ENCODE data around the gene MORN5.
A peak's percentile ranks its signal among the peaks of the same experiment; 100 is the strongest.

MORN5 gene

DNA sequence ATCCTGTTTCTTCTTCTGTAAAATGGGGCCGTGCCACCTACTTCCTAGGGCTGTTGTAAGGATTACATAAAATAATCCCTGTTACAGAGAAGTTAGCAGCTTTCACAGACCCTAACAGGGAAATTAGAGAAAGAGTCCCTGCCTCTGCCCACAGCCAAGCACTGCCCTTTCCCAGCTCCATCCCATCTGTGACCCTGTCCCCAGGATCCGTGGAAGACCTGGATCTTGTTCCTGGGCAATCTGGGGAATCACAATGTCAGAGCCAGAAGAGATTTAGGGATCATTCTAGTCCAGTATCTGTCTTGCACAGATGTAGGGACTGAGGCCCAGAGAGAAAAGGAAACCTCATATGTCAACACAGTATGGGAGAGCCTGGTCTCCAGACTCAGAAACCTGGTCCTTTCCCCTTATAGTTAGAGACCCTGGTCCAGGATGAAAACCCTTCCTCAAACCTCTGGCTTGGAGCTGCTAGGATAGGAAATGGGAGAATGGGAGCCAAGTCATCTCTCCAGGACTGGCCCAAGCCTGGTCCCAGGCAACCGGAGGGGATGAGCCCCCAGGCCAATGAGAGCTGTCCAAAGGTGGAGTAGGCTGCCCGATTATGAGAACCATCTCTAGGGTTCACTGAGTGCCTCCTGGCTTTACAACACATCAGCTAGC lies 56.6 kb downstream of the MORN5 start:
- DNase-seq (ENCODE audit: low read depth), result no peak

DNA sequence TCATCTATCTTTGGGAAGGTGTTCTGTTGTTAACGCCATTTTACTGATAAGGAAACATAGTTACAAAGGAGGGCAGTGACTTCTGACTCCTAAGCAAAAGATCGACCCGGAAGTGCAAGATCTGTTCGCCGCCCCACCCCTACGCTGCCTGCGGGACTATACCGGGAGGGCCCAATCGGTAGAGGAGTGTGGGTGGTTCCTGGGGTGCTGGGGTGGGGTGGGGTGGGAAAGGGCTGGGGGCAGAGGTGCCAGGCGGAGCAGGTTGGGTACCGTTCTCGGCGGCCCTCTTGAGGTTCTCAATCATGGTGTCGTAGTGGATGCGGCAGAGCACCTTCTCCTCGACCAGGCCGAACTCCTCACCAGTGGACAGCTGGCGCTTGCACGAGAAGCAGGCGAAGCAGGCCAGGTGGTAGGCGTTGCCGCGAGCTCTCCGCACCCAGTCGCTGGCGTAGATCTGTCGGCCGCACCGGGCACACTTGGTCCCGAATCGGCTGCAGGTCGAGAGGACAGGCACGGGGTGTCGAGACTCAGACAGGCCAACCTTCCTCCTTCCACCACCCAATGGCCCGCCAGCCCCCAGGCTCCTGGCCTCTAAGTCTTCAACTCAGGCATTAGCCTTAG lies 57.2 kb downstream of the MORN5 start:
- DNase-seq (ENCODE audit: low read depth), result no peak

DNA sequence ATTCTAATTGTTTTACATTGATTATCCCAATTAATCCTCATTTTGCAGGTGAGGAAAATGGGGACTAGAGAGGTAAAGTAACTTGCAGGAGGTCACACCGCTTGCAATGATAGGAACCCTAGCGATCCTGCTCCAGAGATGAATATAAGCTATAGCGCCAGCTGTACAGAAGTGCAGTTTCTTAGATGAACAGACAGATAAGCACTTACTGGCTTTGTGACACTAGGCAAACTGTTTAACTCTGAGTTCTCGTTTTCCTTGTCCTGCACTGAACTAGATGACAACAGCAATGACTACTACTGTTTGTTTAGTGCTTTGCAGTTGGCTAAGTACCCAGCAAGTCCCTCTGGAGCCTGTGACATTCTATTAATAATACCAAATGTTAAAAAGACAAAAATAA lies 57.9 kb downstream of the MORN5 start:
- no peak for DNase-seq (ENCODE audit: low read depth)

DNA sequence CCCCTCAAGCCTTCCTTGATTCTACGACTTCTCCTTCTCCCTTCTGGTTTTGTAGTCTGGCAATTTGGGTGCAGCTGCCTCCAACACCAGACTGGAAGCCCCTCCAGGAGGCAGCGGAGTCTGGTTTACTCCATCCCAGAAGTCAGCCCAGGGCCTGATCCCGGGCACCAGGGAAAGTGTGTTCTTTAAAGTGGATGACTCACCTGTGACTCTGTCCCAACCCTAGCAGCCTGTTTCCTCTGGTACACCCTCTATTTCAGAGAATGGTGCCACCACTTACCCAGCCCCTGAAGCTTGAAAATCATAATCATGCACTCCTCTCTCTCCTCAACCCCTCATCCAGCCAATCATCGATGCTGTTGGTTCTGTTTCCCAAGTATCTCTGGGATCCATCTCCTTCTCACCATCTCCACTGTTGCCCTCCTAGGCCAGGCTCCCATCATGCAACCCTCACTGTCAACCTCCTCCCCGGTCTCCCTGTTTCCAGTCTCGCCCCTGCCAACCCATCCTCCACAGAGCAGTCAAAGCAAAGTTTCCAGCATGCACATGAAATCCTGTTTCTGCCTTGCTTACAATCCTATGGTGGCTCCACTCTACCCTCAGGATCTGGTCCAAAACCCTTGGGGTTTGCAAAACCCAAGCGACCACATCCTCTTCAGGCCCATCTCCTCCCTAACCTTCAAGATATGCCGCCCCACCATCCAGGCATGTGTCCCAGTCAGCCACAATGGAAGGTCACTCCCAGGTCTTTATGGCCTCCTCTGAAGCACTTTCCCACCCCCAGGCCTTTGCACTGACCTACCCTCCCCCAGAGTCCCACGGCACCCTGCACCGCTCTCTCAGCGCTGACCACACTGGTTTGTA lies 58.6 kb downstream of the MORN5 start:
- DNase-seq (ENCODE audit: low read depth), result no peak

DNA sequence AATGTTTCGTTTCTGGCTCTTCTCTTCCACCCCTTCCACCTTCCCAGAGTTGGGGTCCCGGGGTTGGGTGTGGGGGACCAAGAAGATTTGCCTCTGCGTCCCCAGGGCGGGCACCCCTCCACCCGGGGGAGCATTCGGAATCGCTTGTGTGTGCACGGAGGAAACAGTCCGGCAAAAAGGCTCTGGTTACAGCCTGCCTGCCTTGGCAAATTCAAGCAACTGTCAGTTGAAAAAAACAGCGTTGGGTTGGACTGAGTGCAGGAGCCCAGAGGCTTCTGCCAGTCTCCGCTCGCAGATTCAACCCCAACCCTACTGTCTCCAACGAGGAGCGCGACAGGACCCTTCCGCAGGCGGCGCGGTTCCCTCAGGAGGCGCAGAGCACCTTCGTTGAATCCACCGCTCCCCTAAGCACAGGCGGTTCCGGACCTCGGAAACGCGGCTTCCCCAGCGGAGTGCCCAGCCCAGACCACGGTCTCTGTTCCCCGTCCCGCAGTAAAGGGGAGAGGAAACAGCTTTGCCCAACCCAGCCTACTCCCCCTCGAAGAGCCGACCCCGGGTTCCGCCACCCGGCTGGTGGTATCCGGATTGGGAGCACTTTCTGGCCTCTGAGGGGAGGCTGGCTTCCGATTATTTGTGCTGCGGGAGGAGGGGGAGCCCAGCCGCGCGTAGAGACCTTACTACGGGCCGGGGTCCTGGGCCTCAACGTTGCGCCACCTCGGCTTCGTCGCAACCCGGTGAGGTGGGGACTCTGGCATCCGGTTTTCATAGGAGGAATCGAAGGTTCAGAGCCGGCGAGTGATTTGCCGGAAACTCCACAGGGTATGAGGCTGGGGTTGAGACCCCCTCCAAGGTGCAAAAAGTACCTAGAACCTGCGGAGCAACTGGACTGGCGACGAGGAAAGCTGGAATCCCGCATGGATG lies 59.5 kb downstream of the MORN5 start:
- no peak for DNase-seq (ENCODE audit: low read depth)

DNA sequence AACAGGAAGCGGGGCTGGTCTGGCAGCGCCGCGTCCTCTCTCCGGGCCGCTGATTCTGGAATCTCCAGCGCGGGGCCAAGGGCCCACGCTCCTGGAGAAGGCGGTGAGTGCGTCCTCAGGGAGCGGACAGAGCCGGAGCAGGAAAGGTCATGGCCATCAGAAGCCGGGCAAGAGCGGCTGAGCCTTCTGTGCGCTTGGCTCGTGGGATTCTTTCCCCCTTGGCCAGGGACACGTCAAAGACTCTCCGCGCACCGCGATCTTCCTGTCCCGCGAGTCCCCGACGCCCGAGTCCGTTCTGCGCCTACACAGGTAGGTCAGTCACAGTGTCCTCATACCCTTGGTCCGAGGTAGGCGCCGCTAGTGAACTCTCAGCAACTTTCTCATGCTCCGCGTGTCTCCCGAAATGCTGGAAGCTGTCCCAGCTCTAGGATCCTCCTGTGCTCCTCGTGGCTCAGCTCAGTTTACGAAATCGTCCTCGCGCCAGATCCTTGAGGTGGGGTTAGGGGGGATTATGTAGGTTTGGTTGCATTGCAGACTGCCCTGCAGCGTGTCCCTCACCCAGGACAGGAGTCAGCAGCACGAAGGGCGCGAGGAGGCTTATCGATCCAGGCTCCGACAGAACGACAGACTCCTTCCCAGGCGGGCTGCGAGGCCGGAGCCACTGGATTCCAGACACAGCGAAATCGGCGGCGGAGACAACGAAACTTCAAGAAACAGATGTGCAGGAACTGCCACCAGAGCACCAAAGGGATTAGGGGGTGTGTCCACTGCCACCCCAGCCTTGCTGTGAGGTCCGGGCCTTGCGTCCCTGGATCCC lies 60.4 kb downstream of the MORN5 start:
- DNase-seq (ENCODE audit: low read depth), result no peak

DNA sequence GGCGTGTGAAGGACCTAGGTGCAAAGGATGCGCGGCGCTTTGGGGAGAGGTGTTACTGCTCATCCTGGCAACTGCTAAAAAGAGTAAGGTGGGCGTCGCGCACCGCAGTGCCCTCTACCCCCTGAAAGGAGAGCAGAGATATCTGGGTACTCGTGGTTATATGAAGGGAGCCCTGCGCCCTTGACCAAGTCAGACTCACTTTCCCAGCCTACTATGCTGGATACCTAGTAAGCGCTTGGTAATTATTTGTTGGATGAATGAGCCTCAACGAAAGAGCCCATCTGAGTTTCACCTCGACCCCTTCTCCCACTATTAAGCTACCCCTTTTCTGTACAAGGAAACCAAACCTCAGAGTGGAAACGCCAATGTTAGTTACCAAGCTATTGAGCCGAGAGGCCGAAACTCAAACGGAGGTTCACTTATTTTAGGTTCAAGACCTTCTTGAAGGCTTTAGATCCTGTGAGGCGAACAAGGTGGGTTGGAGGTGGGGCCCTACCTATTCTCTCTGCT lies 61.0 kb downstream of the MORN5 start:
- DNase-seq (ENCODE audit: low read depth), result no peak

DNA sequence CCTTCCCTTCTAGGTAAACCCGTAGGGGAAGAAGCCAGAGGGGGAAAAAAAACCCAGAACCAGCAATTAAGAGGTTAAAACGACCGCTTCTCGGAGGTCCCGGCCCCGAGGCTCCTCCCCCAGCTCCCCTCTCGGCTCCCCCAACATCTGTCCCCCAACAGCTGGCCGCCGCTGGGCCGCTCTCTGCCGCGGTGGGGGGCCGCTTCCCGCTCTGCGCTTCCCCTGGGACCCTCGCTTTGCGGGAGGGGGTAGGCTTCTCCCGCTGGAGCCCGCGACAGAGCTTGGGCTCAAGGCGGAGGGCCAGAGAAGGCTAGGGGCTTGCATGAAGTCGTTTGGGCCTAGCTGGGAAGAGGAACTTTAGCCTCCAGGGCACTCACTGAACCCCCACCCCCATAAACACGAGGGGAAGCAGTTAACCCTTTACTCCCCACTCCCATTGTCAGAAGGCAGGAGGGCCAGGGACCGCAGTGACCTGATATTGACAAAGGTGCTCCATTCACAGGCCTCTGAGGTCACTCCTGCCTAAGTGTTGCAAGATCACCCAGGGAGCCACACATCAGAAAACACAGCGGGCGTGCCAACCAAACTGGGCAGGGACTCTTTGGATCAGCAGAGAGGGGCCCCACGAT lies 61.6 kb downstream of the MORN5 start:
- DNase-seq (ENCODE audit: low read depth), result no peak

DNA sequence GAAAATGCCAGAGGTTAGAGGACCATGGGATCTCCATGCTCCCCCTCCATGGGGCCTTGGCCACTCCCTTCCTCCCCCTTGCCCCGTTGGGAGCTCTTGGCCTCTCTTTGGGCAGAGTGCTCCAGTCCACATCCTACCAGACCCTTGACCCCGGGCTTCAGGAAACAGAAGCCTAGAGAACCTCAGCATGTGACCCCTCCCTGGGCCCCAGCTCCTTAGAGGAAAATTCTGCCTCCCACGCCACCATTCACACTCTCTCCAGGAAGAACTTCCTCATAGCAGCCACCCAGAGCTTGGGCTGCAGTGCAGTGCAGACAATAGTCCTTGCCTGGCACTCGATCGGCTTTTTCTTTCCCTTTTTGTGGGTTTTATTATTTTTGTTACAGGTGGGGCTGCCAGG lies 63.1 kb downstream of the MORN5 start:
- no peak for DNase-seq (ENCODE audit: low read depth)

DNA sequence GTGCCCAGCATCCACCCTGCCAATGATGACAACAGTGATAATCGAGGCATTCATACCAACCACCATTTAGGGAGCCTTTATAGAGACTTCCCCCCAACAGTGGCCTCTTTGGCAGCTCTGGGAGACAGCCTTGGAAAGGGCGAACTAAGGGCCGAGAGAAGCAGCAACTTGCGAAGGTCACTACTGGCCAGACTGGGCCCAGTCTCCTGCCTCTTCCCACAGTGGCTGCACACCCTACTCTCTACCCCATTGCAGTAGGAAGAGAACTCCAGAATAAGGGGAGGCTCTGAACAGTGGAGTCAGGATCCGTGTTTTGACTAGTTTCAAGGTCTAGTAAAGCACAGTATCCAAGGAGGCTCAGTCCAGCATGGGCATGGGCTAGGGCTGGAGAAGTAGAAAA lies 63.7 kb downstream of the MORN5 start:
- no peak for DNase-seq (ENCODE audit: low read depth)

DNA sequence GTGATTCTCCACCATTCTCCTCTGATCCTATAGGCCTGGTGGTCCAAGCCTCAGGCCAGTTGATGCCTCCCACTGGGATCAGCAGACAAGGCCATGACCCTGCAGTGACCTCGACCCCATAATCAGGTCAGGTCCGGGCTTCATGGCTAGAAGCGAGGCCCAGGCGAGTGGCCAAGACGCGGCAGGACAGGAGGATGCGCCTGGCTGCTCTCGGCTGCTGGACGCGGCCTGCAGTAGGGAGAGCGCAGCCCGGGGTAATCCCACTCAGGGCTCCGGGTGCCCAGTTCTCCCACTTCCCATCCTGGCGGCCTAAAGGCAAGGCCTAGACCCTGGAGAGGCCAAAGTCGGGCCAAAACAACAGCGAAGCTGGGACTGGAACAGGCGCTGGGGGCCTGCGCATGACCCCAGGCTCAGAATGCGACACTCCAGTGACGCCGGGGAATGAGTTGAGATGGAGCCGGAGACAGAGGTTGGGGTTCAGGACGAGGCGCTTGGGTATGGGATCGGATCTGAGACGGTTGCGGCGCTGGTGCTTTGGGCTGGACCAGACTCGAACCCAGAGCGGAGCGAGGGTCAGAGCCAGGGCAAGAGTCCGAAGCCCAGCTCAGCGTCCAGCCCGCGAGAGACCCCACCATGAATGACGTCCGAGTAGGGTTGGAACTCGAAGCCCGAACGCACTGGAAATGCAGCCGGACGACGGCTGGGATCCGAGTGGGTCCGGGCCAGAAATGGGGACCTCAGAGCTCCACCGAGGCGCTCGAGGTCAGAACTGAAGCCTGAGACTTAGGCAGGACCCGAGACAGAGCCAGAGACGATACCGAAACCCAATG lies 65.8 kb downstream of the MORN5 start:
- DNase-seq (ENCODE audit: low read depth), result no peak

DNA sequence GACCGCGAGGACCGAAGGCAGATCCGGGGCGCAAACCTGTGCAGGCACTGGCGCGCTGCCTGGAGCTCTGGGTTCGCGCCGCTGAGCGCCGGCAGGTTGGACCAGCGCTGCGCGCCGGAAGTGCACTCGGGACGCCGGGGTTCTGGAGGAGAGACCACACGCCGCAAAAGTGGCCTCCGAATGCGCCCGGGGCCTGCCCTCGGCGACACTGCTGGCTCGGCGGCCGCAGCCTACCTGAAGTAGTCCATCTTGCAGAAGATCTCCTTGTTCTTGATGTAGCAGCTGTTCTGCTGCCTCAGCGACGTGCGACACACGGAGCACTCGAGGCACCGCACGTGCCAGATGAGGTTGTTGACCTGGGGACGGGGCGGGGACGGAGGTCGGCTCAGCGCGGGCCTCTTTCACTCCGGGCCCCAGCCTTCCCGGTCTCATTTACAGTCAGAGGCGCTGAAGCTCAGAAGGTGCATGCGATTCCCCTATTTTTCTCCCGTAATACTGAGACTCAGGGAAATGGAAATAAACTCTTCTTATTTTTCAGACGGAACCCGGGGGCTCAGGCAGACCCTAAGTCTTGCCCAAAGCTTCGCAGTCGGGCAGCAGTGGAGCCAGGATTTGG lies 66.5 kb downstream of the MORN5 start:
- DNase-seq (ENCODE audit: low read depth), result no peak

DNA sequence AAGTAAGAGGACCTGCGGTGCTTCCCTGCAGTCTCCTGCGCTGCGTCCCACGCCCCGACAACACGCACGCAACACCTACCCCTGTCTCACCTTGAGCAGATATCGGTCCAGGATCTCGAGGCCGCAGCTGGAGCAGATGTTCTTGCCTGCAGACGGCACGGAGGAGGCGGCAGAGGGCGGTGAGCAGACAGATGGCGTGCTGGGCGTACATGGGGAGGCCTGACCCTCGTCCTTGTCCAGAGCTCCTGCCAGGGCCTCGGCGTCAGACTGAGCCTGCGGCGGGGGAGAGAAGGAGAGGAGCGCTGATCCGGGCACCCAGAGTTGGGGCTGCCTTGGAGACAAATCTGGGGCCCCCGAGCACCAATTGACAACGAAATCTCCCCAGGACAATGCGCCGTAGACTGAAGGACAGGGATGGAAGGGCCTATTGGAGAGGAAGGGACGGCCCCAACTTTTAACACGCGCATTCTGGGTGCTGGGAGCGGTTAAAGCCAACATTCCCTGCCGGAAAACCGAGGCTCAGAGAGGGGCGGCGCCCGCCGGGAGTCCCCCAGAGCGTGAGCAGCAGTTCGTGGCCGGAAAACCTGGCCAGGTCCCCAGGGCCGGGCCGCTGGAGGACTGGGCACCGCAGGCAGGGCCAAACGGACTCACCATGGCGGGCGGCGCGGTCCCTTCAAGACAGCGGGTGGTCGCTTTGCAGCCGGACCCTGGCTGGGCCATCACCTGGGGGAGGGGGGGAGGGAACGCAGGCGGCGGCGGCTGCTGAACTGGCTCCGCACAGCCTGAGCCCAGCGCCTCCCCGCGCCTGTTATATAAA lies 67.3 kb downstream of the MORN5 start:
- DNase-seq (ENCODE audit: low read depth), result no peak

DNA sequence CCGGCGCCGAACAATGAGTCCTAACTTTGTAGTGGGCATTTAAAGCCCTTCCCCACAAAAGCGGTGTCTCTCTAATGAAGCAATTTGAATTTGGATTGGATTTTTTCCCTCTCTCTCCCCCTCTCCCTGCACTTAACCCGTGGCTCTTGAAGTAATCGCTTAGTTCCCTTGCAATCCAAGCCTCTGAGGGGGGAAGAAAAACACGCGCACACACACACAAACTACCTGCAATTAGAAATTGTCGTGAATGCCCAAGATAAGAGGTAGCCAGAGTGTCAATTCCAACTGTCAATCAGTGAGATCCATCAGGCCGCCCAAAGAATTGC lies 67.8 kb downstream of the MORN5 start:
- no peak for DNase-seq (ENCODE audit: low read depth)

DNA sequence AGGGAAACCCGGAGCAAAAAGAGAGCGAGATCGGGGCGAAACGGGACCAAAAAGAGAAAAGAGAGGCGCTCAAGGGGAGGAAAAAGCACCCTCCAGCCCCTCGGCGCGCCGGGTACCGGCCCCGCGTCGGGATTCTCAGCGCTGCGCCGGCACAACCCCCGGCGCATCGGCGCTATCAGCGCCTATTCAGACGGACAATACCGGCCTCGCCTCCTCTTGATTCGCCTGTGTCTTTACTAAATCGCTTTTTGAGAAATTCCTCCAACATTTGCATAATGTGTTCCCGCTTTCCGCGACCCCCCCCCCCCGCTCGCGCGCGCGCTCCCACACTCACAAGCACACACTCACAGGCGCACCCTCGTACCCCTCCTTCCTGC lies 68.5 kb downstream of the MORN5 start:
- DNase-seq (ENCODE audit: low read depth), result no peak

DNA sequence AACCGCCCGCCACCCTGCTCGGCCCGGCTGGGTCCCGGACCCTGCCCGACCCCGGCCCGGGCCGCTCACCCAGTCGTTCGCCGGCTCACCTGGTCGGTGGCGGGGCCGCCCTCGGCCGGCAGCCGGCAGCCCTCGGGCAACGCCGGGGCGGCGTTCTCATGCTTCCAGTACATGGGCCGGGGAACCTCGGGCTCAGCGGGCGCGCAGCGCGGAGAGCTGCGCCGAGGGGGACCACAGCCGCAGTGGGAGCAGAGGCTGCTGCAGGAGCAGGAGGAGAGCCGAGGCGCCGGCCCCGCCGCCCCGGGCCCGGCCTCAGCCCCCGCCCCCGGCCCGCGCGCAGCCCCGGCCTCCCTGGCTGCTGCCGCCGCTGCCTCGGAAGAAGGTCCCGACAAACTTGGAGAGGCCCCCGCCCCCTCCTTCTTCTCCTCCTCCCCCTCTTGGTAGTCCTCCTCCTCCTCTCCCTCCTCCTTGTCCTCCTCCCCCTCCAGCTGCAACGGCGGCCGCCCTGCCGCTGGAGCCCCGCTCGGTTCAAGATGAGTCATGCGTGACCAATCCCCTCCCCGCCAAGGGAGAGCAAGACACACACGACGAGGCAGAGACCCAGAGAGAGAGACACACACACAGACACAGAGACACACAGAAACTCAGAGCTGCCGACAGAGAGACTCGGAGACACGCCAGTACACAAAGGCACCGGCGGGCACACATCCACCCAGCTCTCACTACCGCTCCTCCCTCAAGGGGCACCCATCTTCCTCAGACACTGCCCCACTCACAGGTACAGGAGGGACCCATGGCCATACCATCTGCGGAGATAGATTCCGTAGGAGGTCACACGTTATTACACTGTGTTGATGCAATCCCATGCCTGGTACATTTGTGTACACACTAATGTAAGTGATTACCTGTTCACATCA lies 69.1 kb downstream of the MORN5 start, which contains the start of gene LHX6:
TSS of gene LHX6 (minus strand) at position 390 of the 917 bp plus-strand sequence. CDS start at position 173, 217 bp downstream.
- peak; percentile 16 for DNase-seq (ENCODE audit: low read depth)

DNA sequence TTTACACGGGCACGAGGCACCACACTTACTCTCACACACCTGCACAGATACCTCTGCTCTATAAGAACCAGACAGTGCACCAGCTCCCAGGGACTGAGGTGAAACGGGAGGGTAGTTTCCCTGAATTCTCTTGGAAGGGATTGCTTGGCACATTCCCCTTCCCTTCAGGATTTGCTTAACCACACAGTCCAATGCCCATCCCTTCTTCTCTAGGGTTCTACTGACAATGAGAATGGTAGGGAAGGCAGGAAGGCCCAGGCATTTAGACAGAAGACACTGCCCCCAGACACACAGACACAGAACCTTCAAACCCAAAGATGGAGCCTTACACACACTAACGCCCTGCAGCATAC lies 69.8 kb downstream of the MORN5 start:
- DNase-seq (ENCODE audit: low read depth), result no peak

Data from amniotic epithelial cell (primary cell).